Tibial artery (tissue), 4 donors: ENCODE data around the gene GLT8D1.
A peak's percentile ranks its signal among the peaks of the same experiment; 100 is the strongest.

Experiments
- DNase-seq, 2 donors: peaks; one replicate each; pipeline ENCODE4 v3.0.0-alpha.2; 2019
- H3K27ac ChIP-seq, 2 donors: fragments of 200-600 bp; sonication (generic) in 1 of 2; 1 replicate in 1 of 2; 2 replicates in 1 of 2; pipeline ENCODE4 v1.5.1; 2018 to 2019; ENCODE audit warnings: mild to moderate bottlenecking in 1 of 2
- H3K27me3 ChIP-seq, 2 donors: fragments of 200-600 bp; sonication (generic) in 1 of 2; one replicate each; pipeline versions ENCODE4 v1.5.1 to v1.6.0; 2016 to 2019
- H3K36me3 ChIP-seq, 3 donors: fragments of 200-600 bp; sonication (generic) in 2 of 3; one replicate each; pipeline ENCODE4 v1.5.1; 2016 to 2019; ENCODE audit warnings: mild to moderate bottlenecking in 2 of 3
- H3K4me1 ChIP-seq, 4 donors: fragments of 200-600 bp; sonication (generic) in 2 of 4; 1 replicate in 3 of 4; 2 replicates in 1 of 4; pipeline ENCODE4 v1.5.1; 2016 to 2019
- H3K4me3 ChIP-seq, 2 donors: fragments of 200-600 bp; sonication (generic) in 1 of 2; 1 replicate in 1 of 2; 2 replicates in 1 of 2; pipeline ENCODE4 v1.5.1; 2018 to 2019; ENCODE audit warnings: mild to moderate bottlenecking in 2 of 2
- H3K9me3 ChIP-seq, 3 donors: fragments of 200-600 bp; sonication (generic) in 1 of 3; one replicate each; pipeline ENCODE4 v1.5.1; 2016 to 2019
- CTCF ChIP-seq, 2 experiments: fragments of 200-600 bp in 1 of 2; fragments of 450-650 bp in 1 of 2; IDR thresholded peaks; one replicate each; pipeline ENCODE4 v1.5.1; 2017 to 2019; ENCODE audit warnings: antibody characterized with exemption in 2 of 2, mild to moderate bottlenecking in 1 of 2, moderate library complexity in 1 of 2
- intact Hi-C: fragments of 100-400 bp; cut with DNase I; formaldehyde crosslinking; loops from one replicate; pipeline ENCODE4 v1.15.0; 2023; ENCODE audit warnings: low total_unique reads

Gene GLT8D1

GRCh38 chr3:52688266-52688665 lies 17.3 kb downstream of the GLT8D1 start:
- no peaks in the 10 kb centered on the region for H3K27me3 ChIP-seq
- H3K4me3 ChIP-seq = no peak overlapping the region
- TF ChIP-seq CTCF (IDR thresholded peaks at IDR 0.05) = no peak
- peaks cover 57 to 64% (median 62%) of the 10 kb centered on the region in 3 donors for H3K36me3 ChIP-seq
- no peaks in the 10 kb centered on the region for H3K9me3 ChIP-seq
- intact Hi-C loops = loop anchor here (10.0 kb wide), 1 partner anchor 233 kb away; the partner anchor contains the start of genes NISCH and TNNC1
- DNase-seq = no peak
- no peak overlapping the region for H3K27ac ChIP-seq
- peaks cover 0 to 30% (median 21%) of the 10 kb centered on the region in 4 donors for H3K4me1 ChIP-seq

GRCh38 chr3:52685709-52686691 lies 19.6 kb downstream of the GLT8D1 start, which contains the start of the genes GNL3 and PBRM1:
GNL3 (plus strand) TSS chr3:52686032; CDS start chr3:52686093, 61 bp downstream.
PBRM1 (minus strand) TSS chr3:52685913.
- H3K27ac ChIP-seq = peak within 1 kb of the TSS; percentile 90 to 99
- peak; percentile 92 to 97 for DNase-seq
- no peak for TF ChIP-seq CTCF (IDR thresholded peaks at IDR 0.05)
- H3K9me3 ChIP-seq = no peaks in the 10 kb centered on the region
- H3K4me1 ChIP-seq = peaks cover 0 to 53% (median 32%) of the 10 kb centered on the region in 4 donors
- peak within 1 kb of the TSS; percentile 71 to 74 for H3K4me3 ChIP-seq
- intact Hi-C loops = loop anchor here (10.0 kb wide), 1 partner anchor 231 kb away; the partner anchor contains the start of genes NISCH and TNNC1
- peaks cover 38 to 41% (median 40%) of the 10 kb centered on the region in 3 donors for H3K36me3 ChIP-seq
- no peaks in the 10 kb centered on the region for H3K27me3 ChIP-seq

- no peaks in the 10 kb centered on the region for H3K9me3 ChIP-seq
- H3K36me3 ChIP-seq = peaks cover 31 to 39% (median 33%) of the 10 kb centered on the region in 3 donors
- H3K27ac ChIP-seq = peak overlapping the region; percentile 90 to 99
- DNase-seq = peak; percentile 68 to 89
- H3K27me3 ChIP-seq = no peaks in the 10 kb centered on the region
- H3K4me3 ChIP-seq = peak overlapping the region; percentile 71 to 74
- intact Hi-C loops = loop anchor here (10.0 kb wide), 1 partner anchor 230 kb away; the partner anchor contains the start of genes NISCH and TNNC1
- peaks cover 0 to 56% (median 32%) of the 10 kb centered on the region in 4 donors for H3K4me1 ChIP-seq
- TF ChIP-seq CTCF (IDR thresholded peaks at IDR 0.05) = peak in 1 of 2 experiments; percentile 17
Measured at GRCh38 chr3:52685285-52685708, 20.3 kb downstream of the GLT8D1 start.

GRCh38 chr3:52684184-52684583 lies 21.4 kb downstream of the GLT8D1 start:
- H3K27ac ChIP-seq = peak overlapping the region; percentile 90 to 99
- no peaks in the 10 kb centered on the region for H3K9me3 ChIP-seq
- no peak for DNase-seq
- intact Hi-C loops = loop anchor here (10.0 kb wide), 1 partner anchor 229 kb away; the partner anchor contains the start of genes NISCH and TNNC1
- no peak overlapping the region for H3K4me3 ChIP-seq
- H3K4me1 ChIP-seq = peaks cover 0 to 56% (median 32%) of the 10 kb centered on the region in 4 donors
- no peak for TF ChIP-seq CTCF (IDR thresholded peaks at IDR 0.05)
- peaks cover 25 to 39% (median 25%) of the 10 kb centered on the region in 3 donors for H3K36me3 ChIP-seq
- no peaks in the 10 kb centered on the region for H3K27me3 ChIP-seq

- intact Hi-C loops = loop anchor here (10.0 kb wide), 1 partner anchor 229 kb away; the partner anchor contains the start of genes NISCH and TNNC1
- Histone ChIP-seq H3K4me1 (peaks cover 0 to 56% (median 32%) of the 10 kb centered on the region in 4 donors), H3K27ac (peak overlapping the region; percentile 2 to 90), H3K9me3 (no peaks in the 10 kb centered on the region), H3K4me3 (no peak overlapping the region), H3K27me3 (no peaks in the 10 kb centered on the region), H3K36me3 (peaks cover 24 to 39% (median 25%) of the 10 kb centered on the region in 3 donors)
- TF ChIP-seq CTCF (IDR thresholded peaks at IDR 0.05) = no peak
- peak in 1 of 2 donors; percentile 78 for DNase-seq
Measured at GRCh38 chr3:52683611-52684010, 22.0 kb downstream of the GLT8D1 start.
